HG02870 (cell line): ENCODE measurements around the gene FBXO38.
A peak's percentile ranks its signal among the peaks of the same experiment; 100 is the strongest.

Experiments
- ATAC-seq: cut with Tn5 transposase; IDR thresholded peaks from one replicate; pipeline ENCODE4 v1.9.1; 2021; ENCODE audit warnings: mild to moderate bottlenecking, moderate library complexity; ENCODE audit not compliant: unreplicated experiment

Gene FBXO38

DNA sequence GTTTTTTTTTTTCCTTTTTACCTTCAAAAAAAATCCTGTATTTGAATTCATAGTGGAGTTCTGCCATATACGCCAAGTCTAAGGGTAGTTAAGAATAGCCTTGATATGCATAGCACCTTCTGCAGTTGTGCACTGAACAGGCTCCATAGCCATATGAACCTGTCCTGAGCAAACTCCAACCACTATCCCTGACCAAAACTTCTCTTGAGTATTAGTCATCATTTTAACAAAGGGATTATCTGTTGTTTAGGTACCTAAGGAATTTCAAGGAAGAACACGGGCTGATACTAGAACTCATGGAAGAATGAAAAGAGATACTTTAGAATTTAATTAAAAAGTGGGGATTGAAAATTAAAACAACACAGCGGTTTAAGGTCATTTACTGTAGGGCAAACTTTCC, 1.9 kb upstream of the FBXO38 start:
- no peak for ATAC-seq

GRCh38 chr5:148382961-148383360, 797 bp upstream of the FBXO38 start:
- ATAC-seq: no peak

DNA sequence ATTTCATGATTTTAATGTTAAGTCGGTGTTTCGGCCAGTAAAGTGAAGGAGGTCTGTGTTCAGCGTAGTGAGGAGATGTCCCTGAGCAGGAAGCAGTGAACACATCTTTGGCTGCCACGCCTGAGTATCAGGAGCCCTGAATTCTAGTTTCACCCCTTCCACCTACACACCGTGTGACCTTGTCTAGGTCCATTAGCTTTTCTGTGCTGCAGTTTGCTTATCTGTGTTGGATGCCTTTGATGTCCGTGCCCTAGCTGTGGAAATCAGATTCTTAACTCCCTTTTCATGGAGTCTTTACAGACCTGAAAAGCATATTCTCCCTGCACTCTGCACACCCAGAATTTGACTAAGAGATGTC, 601 bp downstream of the FBXO38 start:
- peak; percentile 23 for ATAC-seq

DNA sequence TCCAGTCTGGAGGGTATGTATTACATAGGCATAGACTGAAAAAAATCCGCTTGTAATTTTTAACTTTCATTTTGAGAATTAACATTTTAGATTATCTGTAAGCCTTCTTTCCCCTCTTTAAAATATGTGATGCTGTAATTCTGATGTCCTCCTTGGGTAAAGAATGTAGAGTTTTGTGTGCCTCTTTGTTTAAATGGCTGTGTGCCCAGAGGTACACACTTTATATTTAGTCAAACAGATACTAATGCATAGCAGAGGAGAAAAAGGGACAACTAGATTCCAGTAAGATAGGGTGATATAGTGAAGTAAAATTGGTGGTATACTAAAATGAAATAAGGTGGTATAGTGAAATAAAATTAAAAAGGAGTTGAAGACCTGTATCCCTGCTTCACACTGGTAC, 1.3 kb downstream of the FBXO38 start:
- ATAC-seq: no peak

DNA sequence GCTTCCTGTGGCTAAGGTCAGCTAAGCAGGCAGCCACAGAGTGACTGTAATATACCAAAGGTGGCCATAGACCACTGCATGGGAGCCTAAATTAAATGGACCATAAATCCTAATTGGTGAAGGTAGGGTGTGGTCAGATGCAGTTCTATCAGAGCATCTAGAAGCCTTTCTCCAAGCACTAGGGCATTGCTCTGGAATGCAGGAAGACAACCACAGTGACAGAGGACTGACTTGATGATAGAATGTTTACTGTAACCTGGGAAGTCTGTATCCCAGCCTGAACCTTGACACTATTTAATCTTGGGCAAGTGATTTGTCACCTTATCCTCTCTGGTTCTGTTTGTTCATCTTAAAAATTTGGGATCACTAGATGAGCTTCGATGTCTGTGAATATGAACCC, 2.3 kb downstream of the FBXO38 start:
- no peak for ATAC-seq

GRCh38 chr5:148387325-148387724, 3.6 kb downstream of the FBXO38 start:
- ATAC-seq: no peak

DNA sequence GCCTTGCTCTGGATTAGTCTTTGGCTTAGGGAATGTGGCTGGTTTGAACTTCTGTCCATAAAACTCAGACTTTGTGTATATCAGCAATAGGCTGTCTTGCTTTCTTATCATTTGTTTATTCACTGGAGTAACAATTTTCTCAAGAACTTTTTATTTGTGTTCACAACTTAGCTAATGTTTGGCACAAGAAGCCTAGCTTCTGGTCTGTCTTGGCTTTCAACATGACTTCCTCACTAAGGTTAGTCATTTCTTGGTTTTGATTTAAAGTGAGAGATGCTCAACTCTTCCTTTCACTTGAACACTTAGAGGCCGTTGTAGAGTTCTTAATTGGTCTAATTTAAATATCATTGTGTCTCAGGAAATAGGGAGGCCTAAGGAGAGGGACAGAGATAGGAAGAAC, 4.9 kb downstream of the FBXO38 start:
- peak; percentile 36 for ATAC-seq

DNA sequence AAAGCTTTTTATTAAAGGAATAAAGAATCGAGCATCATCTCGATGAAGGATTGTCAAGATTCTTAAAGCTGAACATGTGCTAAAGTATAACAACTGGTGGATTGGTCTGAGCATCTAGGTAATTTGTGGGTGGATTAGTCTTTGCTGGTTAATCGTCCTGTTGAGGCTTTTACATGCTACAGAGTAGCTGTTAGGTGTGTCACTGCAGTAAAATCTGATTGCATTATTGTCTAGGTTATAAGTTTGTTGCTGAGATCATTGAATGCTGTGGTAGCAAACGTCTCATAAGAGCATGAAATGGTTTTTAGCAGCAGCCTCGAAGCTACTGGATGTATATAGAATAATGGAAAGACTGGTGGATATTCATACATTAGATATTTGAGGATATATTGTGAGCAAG, 7.2 kb downstream of the FBXO38 start:
- no peak for ATAC-seq

DNA sequence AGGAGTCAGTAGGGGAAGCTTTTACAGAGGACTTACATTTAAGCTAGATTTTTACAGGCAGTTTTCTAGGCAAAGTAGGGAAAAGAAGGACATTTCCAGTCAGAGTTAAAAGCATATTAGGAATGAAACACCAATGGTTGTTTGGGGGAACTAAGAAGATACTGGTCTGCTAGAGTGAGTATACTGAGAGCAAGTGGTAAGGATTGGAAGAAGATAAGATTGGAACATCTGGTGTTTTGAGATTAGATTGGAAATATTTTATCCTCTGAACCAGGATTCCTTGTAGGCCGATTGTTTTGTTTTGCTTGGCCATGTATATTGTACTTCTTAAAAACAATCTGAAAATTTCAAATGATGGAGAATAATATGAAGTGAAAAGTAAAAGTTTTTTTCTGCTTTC, 7.7 kb downstream of the FBXO38 start:
- ATAC-seq: no peak

GRCh38 chr5:148393390-148393741, 9.6 kb downstream of the FBXO38 start:
- no peak for ATAC-seq

- no peak for ATAC-seq
Measured at GRCh38 chr5:148394587-148395019, 10.8 kb downstream of the FBXO38 start.

GRCh38 chr5:148395031-148395430, 11.3 kb downstream of the FBXO38 start:
- ATAC-seq: no peak

GRCh38 chr5:148397968-148398595, 14.3 kb downstream of the FBXO38 start:
- ATAC-seq: no peak

- ATAC-seq: no peak
Measured at GRCh38 chr5:148398698-148399121, 15.0 kb downstream of the FBXO38 start.

DNA sequence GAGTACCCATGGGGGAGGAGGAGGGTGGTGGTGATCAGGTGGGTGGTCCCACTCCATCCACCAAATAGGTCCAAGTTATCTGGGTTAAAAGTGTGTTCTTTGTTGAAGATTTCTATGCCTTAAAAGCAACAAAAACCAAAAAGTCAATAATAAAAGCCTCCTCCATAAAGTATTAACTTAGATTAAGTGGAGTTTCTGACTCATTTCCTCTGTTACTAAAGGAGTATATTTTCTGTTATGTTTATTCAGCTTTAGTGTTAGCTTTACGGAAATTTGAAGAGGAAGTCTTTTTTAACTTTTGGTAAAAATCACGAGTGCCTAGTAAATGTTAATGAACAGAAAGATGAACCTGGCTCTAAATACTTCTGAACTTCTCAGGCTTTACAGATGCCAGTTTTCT, 17.8 kb downstream of the FBXO38 start:
- no peak for ATAC-seq

- ATAC-seq: peak; percentile 91
Measured at GRCh38 chr5:148403344-148403743, 19.6 kb downstream of the FBXO38 start.

GRCh38 chr5:148406406-148406805, 22.6 kb downstream of the FBXO38 start:
- no peak for ATAC-seq

- ATAC-seq: no peak
Measured at GRCh38 chr5:148408092-148408491, 24.3 kb downstream of the FBXO38 start.

- no peak for ATAC-seq
Measured at GRCh38 chr5:148412124-148412523, 28.4 kb downstream of the FBXO38 start.

GRCh38 chr5:148414833-148415232, 31.1 kb downstream of the FBXO38 start:
- ATAC-seq: no peak

DNA sequence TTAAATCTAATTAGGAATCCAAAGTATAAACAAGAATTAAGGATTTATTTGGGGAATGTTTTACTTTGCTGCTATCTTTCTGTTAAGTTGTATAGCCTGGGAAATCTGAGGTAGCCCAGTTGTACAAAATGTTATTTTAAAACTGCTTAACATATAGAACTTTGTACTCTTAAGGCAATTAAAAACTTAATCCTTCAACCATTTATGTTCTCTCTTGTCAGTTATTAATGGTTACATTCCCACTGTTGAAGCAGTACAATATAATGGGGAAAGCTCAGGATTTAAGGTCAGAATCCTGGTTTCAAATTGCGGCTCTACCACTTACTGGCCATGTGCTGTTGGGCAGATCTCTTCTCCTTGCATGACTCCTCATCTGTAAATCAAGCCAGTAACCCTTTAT, 32.7 kb downstream of the FBXO38 start:
- ATAC-seq: no peak

- ATAC-seq: no peak
Measured at GRCh38 chr5:148416921-148417320, 33.2 kb downstream of the FBXO38 start.

GRCh38 chr5:148418511-148418910, 34.8 kb downstream of the FBXO38 start:
- ATAC-seq: no peak

GRCh38 chr5:148421661-148422060, 37.9 kb downstream of the FBXO38 start:
- no peak for ATAC-seq
